Measurements from ENCODE around the gene RBM17. TPM values are rescaled to one million over a fixed set of nuclear protein-coding genes. Genes with fewer than 3 reads are reported as not detected.

The RBM17 gene
- total and polyA plus RNA-seq, 4 donors: 48.2 to 149 (median 96.4) TPM

DNA sequence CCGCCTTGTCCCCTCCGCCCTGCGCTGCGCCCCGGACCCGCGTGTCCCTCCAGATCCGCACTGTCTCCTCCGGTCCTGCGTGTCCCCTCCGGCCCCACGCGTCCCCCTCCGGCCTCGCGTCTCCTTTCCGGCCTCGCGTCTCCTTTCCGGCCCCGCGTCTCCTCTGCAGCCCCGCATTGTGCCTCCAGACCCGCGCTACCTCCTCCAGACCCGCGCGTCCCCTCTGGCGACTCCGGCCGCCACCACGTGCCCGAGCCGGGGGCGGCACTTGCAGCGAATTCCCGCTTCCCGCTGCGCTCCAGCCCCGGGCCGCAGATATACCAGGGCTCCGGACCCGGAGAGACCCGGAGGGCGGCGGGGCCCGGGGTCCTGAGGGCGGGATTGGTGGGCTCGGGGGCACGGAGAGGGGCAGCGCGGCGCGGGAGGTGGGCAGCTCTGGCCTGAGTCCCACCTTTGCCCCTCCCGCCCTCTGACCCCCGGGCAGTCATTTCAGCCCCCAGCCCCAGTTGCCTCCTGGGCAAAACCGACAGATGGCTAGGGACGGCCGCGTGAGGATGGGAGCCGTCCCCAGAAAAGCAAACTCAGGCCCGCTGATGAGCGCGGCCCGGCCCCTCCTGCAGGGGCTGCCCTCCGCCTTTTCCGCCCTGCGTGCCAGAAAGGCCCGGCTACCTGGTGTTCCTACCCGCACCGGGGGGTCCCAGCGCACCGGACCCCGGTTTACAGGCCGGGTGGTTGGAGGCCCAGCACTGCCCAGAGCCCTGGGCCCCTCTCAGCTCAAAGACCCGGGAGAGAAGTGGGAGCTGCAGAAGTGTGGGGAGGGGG is 56.5 kb downstream of the RBM17 start:
- DNase-seq (ENCODE audit: low read depth in 4 of 6, low spot score in 6 of 6): peak in 2 of 6 donors; percentile 12 to 60
- H3K36me3 ChIP-seq (ENCODE audit: control insufficient read depth, insufficient read depth, low read length): no peaks in the 10 kb centered on the region
- peaks cover 22% of the 10 kb centered on the region for H3K4me1 ChIP-seq (ENCODE audit: control insufficient read depth, insufficient read depth, low read length)
- H3K27me3 ChIP-seq (ENCODE audit: control insufficient read depth, insufficient read depth, low read length): peaks cover 10% of the 10 kb centered on the region
- 1% methylated on average over 76 of the region's 76 CpGs for WGBS (ENCODE audit: insufficient coverage)
- H3K9me3 ChIP-seq (ENCODE audit: control insufficient read depth, insufficient read depth, low read length): no peaks in the 10 kb centered on the region
- H3K4me3 ChIP-seq (ENCODE audit: low read depth, low read length): peak overlapping the region; percentile 59
- H3K27ac ChIP-seq (ENCODE audit: low read depth, low read length): no peak overlapping the region

DNA sequence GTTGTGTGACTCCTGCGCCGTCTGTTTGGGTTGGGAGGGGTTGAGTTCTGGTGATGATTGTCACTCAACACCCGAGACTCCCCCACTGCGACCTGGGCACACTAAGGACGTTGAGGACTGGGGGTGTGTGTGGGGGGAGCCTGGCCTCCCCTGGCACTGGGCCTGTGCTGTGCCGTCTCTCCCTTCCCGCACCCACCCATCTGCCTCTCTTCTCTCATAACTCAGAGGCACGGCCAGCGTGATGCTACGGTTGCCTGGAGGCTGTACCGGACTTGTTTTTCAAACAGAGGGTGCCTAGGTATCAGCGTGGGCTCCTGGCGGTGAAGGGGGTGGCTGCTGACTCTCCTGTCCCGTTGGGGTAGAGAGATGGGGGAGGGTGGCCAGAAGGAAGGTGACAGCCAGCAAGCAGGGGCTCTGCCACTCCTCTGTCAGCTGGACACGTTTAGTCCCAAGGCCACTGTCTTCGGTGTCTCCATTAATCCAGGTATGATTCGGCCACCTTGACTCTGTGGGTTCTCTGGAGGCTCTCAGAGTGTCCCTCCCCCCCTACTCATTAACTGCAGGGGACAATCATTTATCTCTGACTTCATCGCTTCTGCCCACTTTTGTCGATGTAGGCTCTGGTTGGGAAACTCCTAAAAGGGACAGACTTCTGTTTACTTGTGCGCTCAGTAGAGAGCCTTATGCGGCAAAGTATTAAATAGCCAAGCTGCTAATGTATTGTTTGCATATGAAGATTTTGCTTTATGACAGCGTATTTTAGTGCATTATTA is 57.4 kb downstream of the RBM17 start:
- Histone ChIP-seq H3K36me3 (ENCODE audit: control insufficient read depth, insufficient read depth, low read length) (no peaks in the 10 kb centered on the region), H3K27ac (ENCODE audit: low read depth, low read length) (no peak overlapping the region), H3K4me1 (ENCODE audit: control insufficient read depth, insufficient read depth, low read length) (peaks cover 27% of the 10 kb centered on the region), H3K4me3 (ENCODE audit: low read depth, low read length) (peak overlapping the region; percentile 59), H3K9me3 (ENCODE audit: control insufficient read depth, insufficient read depth, low read length) (no peaks in the 10 kb centered on the region), H3K27me3 (ENCODE audit: control insufficient read depth, insufficient read depth, low read length) (peaks cover 2% of the 10 kb centered on the region)
- WGBS (ENCODE audit: insufficient coverage): 44% methylated on average over 9 of the region's 22 CpGs
- peak in 1 of 6 donors; percentile 70 for DNase-seq (ENCODE audit: low read depth in 4 of 6, low spot score in 6 of 6)

DNA sequence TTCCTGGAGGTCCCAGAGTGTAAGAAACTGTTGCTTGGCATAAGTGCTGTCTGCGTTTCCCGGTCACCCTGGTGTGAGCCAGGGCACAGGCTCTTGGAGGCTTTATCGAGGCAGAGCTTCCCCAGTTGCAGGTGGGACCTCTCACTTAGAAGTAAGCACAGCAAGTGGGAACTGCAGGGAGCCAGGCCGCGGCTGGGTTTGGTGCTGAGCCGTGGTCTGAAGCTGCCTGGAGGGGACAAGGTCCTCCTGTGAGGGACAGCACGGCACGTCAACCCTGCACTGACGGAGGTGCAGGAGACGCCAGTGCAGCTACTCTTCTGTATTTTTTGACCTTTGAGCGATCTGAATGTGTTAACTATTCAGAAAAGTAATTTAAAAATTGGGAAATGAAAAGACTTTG is 58.1 kb downstream of the RBM17 start:
- no peaks in the 10 kb centered on the region for H3K27me3 ChIP-seq (ENCODE audit: control insufficient read depth, insufficient read depth, low read length)
- H3K4me3 ChIP-seq (ENCODE audit: low read depth, low read length): no peak overlapping the region
- no peak overlapping the region for H3K27ac ChIP-seq (ENCODE audit: low read depth, low read length)
- no peaks in the 10 kb centered on the region for H3K36me3 ChIP-seq (ENCODE audit: control insufficient read depth, insufficient read depth, low read length)
- DNase-seq (ENCODE audit: low read depth in 4 of 6, low spot score in 6 of 6): no peak
- H3K4me1 ChIP-seq (ENCODE audit: control insufficient read depth, insufficient read depth, low read length): peaks cover 33% of the 10 kb centered on the region
- 69% methylated on average over 11 of the region's 11 CpGs for WGBS (ENCODE audit: insufficient coverage)
- no peaks in the 10 kb centered on the region for H3K9me3 ChIP-seq (ENCODE audit: control insufficient read depth, insufficient read depth, low read length)

DNA sequence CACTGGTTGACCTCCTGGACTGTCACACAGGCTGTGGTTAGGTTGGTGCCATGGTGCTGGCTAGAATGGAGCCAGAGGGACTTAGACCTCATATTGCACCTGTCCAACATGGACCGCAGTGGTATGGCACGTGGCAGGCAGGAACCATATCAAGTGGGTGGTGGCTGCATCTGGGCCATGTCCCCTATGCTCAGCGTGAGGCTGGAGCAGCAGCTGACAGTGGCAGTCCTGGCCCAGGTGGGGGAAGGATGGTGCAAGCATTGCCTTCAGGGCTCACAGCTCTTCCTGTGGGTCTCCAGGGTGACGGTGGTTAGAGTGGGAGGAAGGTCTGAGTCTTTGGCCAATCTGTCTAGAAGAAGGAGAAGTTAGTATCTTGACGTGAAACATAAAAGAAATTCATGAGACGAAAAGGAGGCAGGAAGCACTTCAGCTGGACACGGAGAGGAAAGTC is 59.4 kb downstream of the RBM17 start:
- WGBS (ENCODE audit: insufficient coverage): 90% methylated on average over 7 of the region's 7 CpGs

DNA sequence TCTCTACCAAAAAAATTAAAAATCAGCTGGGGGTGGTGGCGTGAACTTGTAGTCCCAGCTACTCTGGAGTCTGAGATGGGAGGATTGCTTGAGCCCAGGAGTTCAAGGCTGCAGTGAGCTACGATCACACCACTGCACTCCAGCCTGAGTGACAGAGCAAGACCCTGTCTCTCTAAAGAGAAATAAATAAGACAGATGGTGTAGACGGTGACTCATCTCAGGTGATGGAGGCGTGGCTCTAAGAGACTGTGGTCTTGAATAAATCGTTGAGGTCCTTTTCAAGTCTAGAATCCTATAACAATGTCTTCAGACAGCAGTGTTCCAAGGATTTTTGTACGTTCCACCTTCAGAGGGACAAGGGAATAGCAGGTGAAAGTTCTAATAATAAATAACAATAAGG is 60.1 kb downstream of the RBM17 start:
- no peak for DNase-seq (ENCODE audit: low read depth in 4 of 6, low spot score in 6 of 6)
- Histone ChIP-seq H3K36me3 (ENCODE audit: control insufficient read depth, insufficient read depth, low read length) (no peaks in the 10 kb centered on the region), H3K27ac (ENCODE audit: low read depth, low read length) (no peak overlapping the region), H3K4me1 (ENCODE audit: control insufficient read depth, insufficient read depth, low read length) (peaks cover 35% of the 10 kb centered on the region), H3K4me3 (ENCODE audit: low read depth, low read length) (no peak overlapping the region), H3K9me3 (ENCODE audit: control insufficient read depth, insufficient read depth, low read length) (no peaks in the 10 kb centered on the region), H3K27me3 (ENCODE audit: control insufficient read depth, insufficient read depth, low read length) (no peaks in the 10 kb centered on the region)
- WGBS (ENCODE audit: insufficient coverage): 81% methylated on average over 5 of the region's 6 CpGs

More for the DNA sequence above, 59.4 kb downstream of the RBM17 start:
- Histone ChIP-seq H3K36me3 (ENCODE audit: control insufficient read depth, insufficient read depth, low read length) (no peaks in the 10 kb centered on the region), H3K27ac (ENCODE audit: low read depth, low read length) (no peak overlapping the region), H3K9me3 (ENCODE audit: control insufficient read depth, insufficient read depth, low read length) (no peaks in the 10 kb centered on the region), H3K4me3 (ENCODE audit: low read depth, low read length) (no peak overlapping the region), H3K27me3 (ENCODE audit: control insufficient read depth, insufficient read depth, low read length) (no peaks in the 10 kb centered on the region), H3K4me1 (ENCODE audit: control insufficient read depth, insufficient read depth, low read length) (peaks cover 36% of the 10 kb centered on the region)
- no peak for DNase-seq (ENCODE audit: low read depth in 4 of 6, low spot score in 6 of 6)

DNA sequence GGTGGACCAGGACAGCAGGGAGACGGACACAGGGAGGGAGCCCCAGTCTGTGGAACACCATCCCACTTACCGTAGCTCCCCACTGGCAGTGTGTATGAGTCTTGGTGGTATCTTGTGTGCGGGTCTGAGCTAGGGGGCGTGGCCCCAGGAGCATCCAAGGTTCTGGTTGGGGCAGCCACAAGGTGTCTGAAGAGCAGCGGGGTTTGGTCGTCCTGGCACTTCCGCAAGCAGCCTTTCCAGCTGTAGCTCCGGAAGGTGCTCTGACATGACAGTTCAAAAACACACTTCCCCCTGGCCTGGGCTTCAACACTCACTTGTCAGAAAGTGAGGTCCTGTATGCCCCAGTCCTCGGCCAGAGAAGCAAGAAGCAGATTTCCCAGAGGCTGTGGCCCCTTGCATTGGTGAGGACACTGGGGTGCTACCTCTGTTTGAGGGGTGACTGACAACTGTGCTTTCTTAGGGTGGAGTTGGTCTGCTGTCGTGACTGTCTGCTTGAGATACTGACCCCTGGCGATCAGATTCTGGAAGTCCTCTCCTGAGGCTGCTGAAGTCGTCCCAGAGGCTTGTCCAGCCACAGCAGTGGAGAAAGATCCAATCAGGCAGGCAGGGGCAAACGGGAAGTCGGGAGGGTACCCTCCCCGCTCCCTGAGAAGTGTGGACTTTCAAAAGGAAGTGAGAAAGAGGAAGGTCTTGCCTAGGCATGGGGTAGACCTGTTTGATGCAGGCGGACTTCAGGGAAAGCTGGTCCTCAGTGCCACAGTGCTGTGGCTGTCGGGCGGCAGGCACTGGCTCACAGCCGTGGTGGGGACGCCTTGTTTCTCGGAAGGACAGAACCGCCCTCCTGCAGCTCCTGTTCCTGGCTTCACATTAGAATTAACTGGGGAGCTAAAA is 62.5 kb downstream of the RBM17 start:
- DNase-seq (ENCODE audit: low read depth in 4 of 6, low spot score in 6 of 6): peak in 3 of 6 donors; percentile 4 to 70 (median 42)
- peaks cover 3% of the 10 kb centered on the region for H3K36me3 ChIP-seq (ENCODE audit: control insufficient read depth, insufficient read depth, low read length)
- H3K9me3 ChIP-seq (ENCODE audit: control insufficient read depth, insufficient read depth, low read length): no peaks in the 10 kb centered on the region
- no peak overlapping the region for H3K27ac ChIP-seq (ENCODE audit: low read depth, low read length)
- no peaks in the 10 kb centered on the region for H3K27me3 ChIP-seq (ENCODE audit: control insufficient read depth, insufficient read depth, low read length)
- no peak overlapping the region for H3K4me3 ChIP-seq (ENCODE audit: low read depth, low read length)
- H3K4me1 ChIP-seq (ENCODE audit: control insufficient read depth, insufficient read depth, low read length): peaks cover 16% of the 10 kb centered on the region
- WGBS (ENCODE audit: insufficient coverage): 26% methylated on average over 21 of the region's 22 CpGs

DNA sequence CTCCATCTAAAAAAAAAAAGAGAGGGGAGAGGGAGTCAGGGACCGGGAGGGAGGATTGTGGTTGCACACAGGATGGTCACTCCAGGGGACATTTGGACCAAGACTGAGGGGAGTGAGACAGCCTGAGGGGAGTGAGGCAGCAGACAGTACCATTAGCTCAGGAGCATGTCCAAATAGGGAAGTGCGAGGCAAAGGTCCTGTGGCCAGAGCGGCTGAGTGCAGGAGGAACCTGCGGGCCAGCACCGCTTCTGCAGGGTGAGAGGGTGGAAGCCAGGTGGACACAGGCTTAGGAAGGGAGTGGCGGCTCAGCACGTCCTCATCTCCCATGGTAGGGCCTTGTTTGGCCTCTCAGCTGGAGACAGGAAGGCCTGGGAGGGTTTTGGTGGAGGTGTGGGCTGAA is 65.0 kb downstream of the RBM17 start:
- no peak overlapping the region for H3K4me3 ChIP-seq (ENCODE audit: low read depth, low read length)
- peaks cover 3% of the 10 kb centered on the region for H3K36me3 ChIP-seq (ENCODE audit: control insufficient read depth, insufficient read depth, low read length)
- H3K27ac ChIP-seq (ENCODE audit: low read depth, low read length): no peak overlapping the region
- DNase-seq (ENCODE audit: low read depth in 4 of 6, low spot score in 6 of 6): no peak
- no peaks in the 10 kb centered on the region for H3K27me3 ChIP-seq (ENCODE audit: control insufficient read depth, insufficient read depth, low read length)
- WGBS (ENCODE audit: insufficient coverage): 79% methylated on average over 7 of the region's 7 CpGs
- H3K4me1 ChIP-seq (ENCODE audit: control insufficient read depth, insufficient read depth, low read length): peaks cover 15% of the 10 kb centered on the region
- H3K9me3 ChIP-seq (ENCODE audit: control insufficient read depth, insufficient read depth, low read length): no peaks in the 10 kb centered on the region

DNA sequence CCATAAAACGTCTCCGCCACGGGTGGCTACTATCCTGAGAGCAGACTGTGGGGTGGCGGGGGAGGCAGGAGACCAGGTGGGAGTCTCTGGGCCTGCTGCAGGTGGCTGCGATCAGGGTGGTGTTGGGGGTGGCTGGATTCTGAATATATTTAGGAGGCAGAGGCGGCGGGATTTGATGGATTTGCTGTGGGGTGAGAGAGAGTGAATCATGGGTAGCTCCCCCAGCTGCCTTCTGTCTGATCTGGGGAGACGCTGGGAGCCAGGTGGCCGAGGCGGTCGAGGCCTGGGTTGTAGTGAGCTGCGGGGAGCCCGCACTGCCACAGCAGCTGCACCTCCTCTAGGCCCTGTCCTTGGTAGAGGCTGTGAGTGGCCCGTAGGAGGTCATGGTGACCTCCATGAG is 65.7 kb downstream of the RBM17 start:
- no peaks in the 10 kb centered on the region for H3K27me3 ChIP-seq (ENCODE audit: control insufficient read depth, insufficient read depth, low read length)
- H3K36me3 ChIP-seq (ENCODE audit: control insufficient read depth, insufficient read depth, low read length): peaks cover 3% of the 10 kb centered on the region
- 91% methylated on average over 14 of the region's 14 CpGs for WGBS (ENCODE audit: insufficient coverage)
- H3K27ac ChIP-seq (ENCODE audit: low read depth, low read length): no peak overlapping the region
- peaks cover 15% of the 10 kb centered on the region for H3K4me1 ChIP-seq (ENCODE audit: control insufficient read depth, insufficient read depth, low read length)
- DNase-seq (ENCODE audit: low read depth in 4 of 6, low spot score in 6 of 6): no peak
- no peaks in the 10 kb centered on the region for H3K9me3 ChIP-seq (ENCODE audit: control insufficient read depth, insufficient read depth, low read length)
- no peak overlapping the region for H3K4me3 ChIP-seq (ENCODE audit: low read depth, low read length)

DNA sequence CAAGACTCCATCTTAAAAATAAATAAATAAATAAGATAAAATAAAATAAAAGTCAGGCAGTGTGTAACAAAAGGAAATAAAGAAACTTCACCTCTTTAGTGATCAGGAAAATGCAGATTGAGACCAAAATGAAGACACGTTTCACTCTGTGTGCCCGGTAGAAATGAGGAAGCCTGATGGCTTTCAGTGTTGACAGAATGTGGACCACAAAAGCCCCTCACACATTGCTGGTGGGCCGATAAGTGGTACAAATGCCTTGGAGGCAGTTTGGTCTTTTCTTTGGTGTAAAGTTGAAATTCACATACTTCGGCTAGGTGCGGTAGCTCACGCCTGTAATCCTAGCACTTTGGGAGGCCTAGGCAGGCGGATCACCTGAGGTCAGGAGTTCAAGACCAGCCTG is 69.4 kb downstream of the RBM17 start:
- DNase-seq (ENCODE audit: low read depth in 4 of 6, low spot score in 6 of 6): no peak
- Histone ChIP-seq H3K9me3 (ENCODE audit: control insufficient read depth, insufficient read depth, low read length) (no peaks in the 10 kb centered on the region), H3K36me3 (ENCODE audit: control insufficient read depth, insufficient read depth, low read length) (peaks cover 3% of the 10 kb centered on the region), H3K27me3 (ENCODE audit: control insufficient read depth, insufficient read depth, low read length) (no peaks in the 10 kb centered on the region), H3K4me1 (ENCODE audit: control insufficient read depth, insufficient read depth, low read length) (peaks cover 5% of the 10 kb centered on the region), H3K27ac (ENCODE audit: low read depth, low read length) (no peak overlapping the region), H3K4me3 (ENCODE audit: low read depth, low read length) (no peak overlapping the region)
- no CpG with 5 or more reads among the region's 7 CpGs for WGBS (ENCODE audit: insufficient coverage)
